Measurements from ENCODE around the gene PCK2. TPM values are rescaled to one million over a fixed set of nuclear protein-coding genes. Genes with fewer than 3 reads are reported as not detected.

PCK2 gene
- total and polyA plus RNA-seq, 2 donors (not counting 3 experiments of a cell fraction or from before 2014, with no cell fraction given), result 23.5 to 24.5 TPM

GRCh38 chr14:24110523-24110922 is 16.4 kb downstream of the PCK2 start:
- ChIA-PET CTCF (interaction anchor here (1.2 to 11.7 kb wide), 6 partner anchors 9 to 54 kb away, joined by 3 to 420 read pairs (median 7); partner anchors contain the start of genes EMC9, IRF9, PCK2 and PSME2), POLR2A (no interaction called here)
- no peak for FAIRE-seq
- Histone ChIP-seq H3K4me3 (replicated peaks in 1 of 3; ENCODE audit: insufficient read depth in 1 of 3, low read depth in 1 of 3, low read length in 3 of 3) (no peak overlapping the region), H3K36me3 (ENCODE audit: control insufficient read depth in 2 of 2, extremely low read depth in 1 of 2, insufficient read depth in 2 of 2, low read length in 2 of 2) (no peaks in the 10 kb centered on the region), H3K9me1 (replicated peaks; ENCODE audit: control insufficient read depth, extremely low read depth, insufficient read depth, low read length) (no peaks in the 10 kb centered on the region), H2AFZ (ENCODE audit: low read depth, low read length) (no peak overlapping the region), H3K4me2 (ENCODE audit: insufficient read depth, low read length) (no peak overlapping the region), H4K20me1 (replicated peaks; ENCODE audit: control insufficient read depth, extremely low read depth, insufficient read depth, low read length) (no peaks in the 10 kb centered on the region), H3K4me1 (ENCODE audit: control insufficient read depth, extremely low read depth, insufficient read depth, low read length) (peaks cover 25% of the 10 kb centered on the region), H3K27me3 (ENCODE audit: control insufficient read depth in 2 of 2, insufficient read depth in 2 of 2, low read length in 2 of 2) (no peaks in the 10 kb centered on the region), H3K27ac (ENCODE audit: insufficient read depth, low read depth, low read length) (no peak overlapping the region), H3K9ac (replicated peaks; ENCODE audit: extremely low read depth, insufficient read depth, low read length) (no peak overlapping the region), H3K79me2 (ENCODE audit: control insufficient read depth, insufficient read depth, low read length) (no peaks in the 10 kb centered on the region), H3K9me3 (replicated peaks; ENCODE audit: control insufficient read depth, insufficient read depth, low read length) (no peaks in the 10 kb centered on the region)
- no peak for DNase-seq (ENCODE audit: low read depth, low spot score)
- dilution Hi-C loops (cut with MboI; ENCODE audit: extremely low pct_ligation_motif_present, low sequenced_read_pairs), result no loop called here
- intact Hi-C loops (cut with micrococcal nuclease), result loop anchor here (5.0 kb wide), 1 partner anchor 1178 kb away; no protein-coding TSS in a partner anchor
- TF ChIP-seq MAX (IDR thresholded peaks at IDR 0.05; ENCODE audit: insufficient read depth, insufficient read length), result no peak
- no peak for TF ChIP-seq JUN (IDR thresholded peaks at IDR 0.05; ENCODE audit: borderline replicate concordance, insufficient read depth, insufficient read length, low read depth)
- no peak for TF ChIP-seq GATA2 (IDR thresholded peaks at IDR 0.05; ENCODE audit: insufficient read depth, insufficient read length, low read depth, low read length)
- no peak for TF ChIP-seq POLR2A (IDR thresholded peaks at IDR 0.05; ENCODE audit: low read depth, low read length)
- TF ChIP-seq MYC (IDR thresholded peaks at IDR 0.05; ENCODE audit: low read depth, low read length), result no peak
- TF ChIP-seq FOS (IDR thresholded peaks at IDR 0.05; ENCODE audit: borderline replicate concordance, insufficient read depth, low read length), result no peak
- TF ChIP-seq POLR2AphosphoS5 (IDR thresholded peaks at IDR 0.05; ENCODE audit: insufficient read depth, low read depth, low read length), result no peak
- no peak for TF ChIP-seq EZH2 (IDR thresholded peaks at IDR 0.05; ENCODE audit: borderline replicate concordance, low read depth, low read length, severe bottlenecking)
- TF ChIP-seq CTCF (IDR thresholded peaks at IDR 0.05; ENCODE audit: extremely low read depth in 1 of 2, insufficient read depth in 1 of 2, low read depth in 1 of 2, low read length in 2 of 2), result no peak
- no TSS peak for BruUV-seq (replicated peaks)
